Non-pigmented ciliary epithelial cell (primary cell): ENCODE results near the gene CLPX.
"Not testable (repeated sequence)": the region's sequence is repeated elsewhere in the genome, so short reads cannot be mapped to it uniquely, and the experiment has no call there.

Experiments used
- DNase-seq: peaks from one replicate; pipeline ENCODE4 v3.0.0-alpha.2; 2010; ENCODE audit warnings: low read depth

CLPX gene

GRCh38 chr15:65204931-65205660 lies 20.0 kb upstream of the CLPX start:
- no peak for DNase-seq

- no peak for DNase-seq
Observed at GRCh38 chr15:65204236-65204930, 19.2 kb upstream of the CLPX start.

GRCh38 chr15:65201918-65202317 lies 16.8 kb upstream of the CLPX start:
- DNase-seq, result no peak

- DNase-seq, result no peak
Observed at GRCh38 chr15:65198571-65198970, 13.4 kb upstream of the CLPX start.

GRCh38 chr15:65197337-65197645 lies 12.1 kb upstream of the CLPX start:
- DNase-seq, result no peak

- DNase-seq, result no peak
Observed at GRCh38 chr15:65196637-65197336, 11.6 kb upstream of the CLPX start.

- no peak for DNase-seq
Observed at GRCh38 chr15:65195548-65195923, 10.4 kb upstream of the CLPX start.

GRCh38 chr15:65194826-65195547 lies 9.8 kb upstream of the CLPX start:
- no peak for DNase-seq

GRCh38 chr15:65192016-65192415 lies 6.9 kb upstream of the CLPX start:
- DNase-seq, result no peak

- DNase-seq, result no peak
Observed at GRCh38 chr15:65189102-65189740, 4.1 kb upstream of the CLPX start.

GRCh38 chr15:65188472-65188871 lies 3.3 kb upstream of the CLPX start:
- DNase-seq, result not testable (repeated sequence)

- DNase-seq, result no peak
Observed at GRCh38 chr15:65184305-65184867, 756 bp downstream of the CLPX start.

- no peak for DNase-seq
Observed at GRCh38 chr15:65183865-65184159, 1.3 kb downstream of the CLPX start.

- DNase-seq, result no peak
Observed at GRCh38 chr15:65182538-65182937, 2.6 kb downstream of the CLPX start.

GRCh38 chr15:65181582-65182353 lies 3.4 kb downstream of the CLPX start:
- not testable (repeated sequence) for DNase-seq

GRCh38 chr15:65180167-65180566 lies 5.0 kb downstream of the CLPX start:
- DNase-seq, result no peak

- DNase-seq, result no peak
Observed at GRCh38 chr15:65177901-65178300, 7.2 kb downstream of the CLPX start.

- no peak for DNase-seq
Observed at GRCh38 chr15:65176056-65176455, 9.1 kb downstream of the CLPX start.

GRCh38 chr15:65175511-65175910 lies 9.6 kb downstream of the CLPX start:
- DNase-seq, result no peak

- DNase-seq, result no peak
Observed at GRCh38 chr15:65174509-65174908, 10.6 kb downstream of the CLPX start.

GRCh38 chr15:65172531-65172930 lies 12.6 kb downstream of the CLPX start:
- no peak for DNase-seq
